Measurements from ENCODE around the gene DYNC2H1. TPM values are rescaled to one million over a fixed set of nuclear protein-coding genes. Genes with fewer than 3 reads are reported as not detected.

DYNC2H1 gene
- total RNA-seq, 1 experiment from 2014 or later: 17.2 TPM

- CTCF ChIA-PET: no interaction called here
These were observed 125.7 kb downstream of the DYNC2H1 start for GRCh38 chr11:103234974-103235373.

GRCh38 chr11:103241574-103241973 lies 132.3 kb downstream of the DYNC2H1 start:
- Mint-ChIP-seq H3K36me3 (no peaks in the 10 kb centered on the region), H3K27ac (no peak overlapping the region), H3K4me1 (no peaks in the 10 kb centered on the region), H3K9me3 (no peaks in the 10 kb centered on the region), H3K27me3 (ENCODE audit: low read depth) (no peaks in the 10 kb centered on the region), H3K4me3 (no peak overlapping the region)
- DNase-seq (ENCODE audit: low spot score) (no peak), ATAC-seq (no peak)
- ChIA-PET POLR2A (no interaction called here), CTCF (no interaction called here)
- TF ChIP-seq ZNF396 (CRISPR knock-in tag; IDR thresholded peaks at IDR 0.05; ENCODE audit: borderline replicate concordance) (no peak), MXD4 (CRISPR knock-in tag; IDR thresholded peaks at IDR 0.05; ENCODE audit: borderline replicate concordance) (no peak), JAZF1 (CRISPR knock-in tag; IDR thresholded peaks at IDR 0.05) (no peak), ZBTB21 (CRISPR knock-in tag; IDR thresholded peaks at IDR 0.05; ENCODE audit: borderline replicate concordance) (no peak), USF2 (CRISPR knock-in tag; IDR thresholded peaks at IDR 0.05) (no peak)

More at GRCh38 chr11:103234974-103235373, 125.7 kb downstream of the DYNC2H1 start:
- Mint-ChIP-seq H3K9me3 (no peaks in the 10 kb centered on the region), H3K36me3 (no peaks in the 10 kb centered on the region), H3K4me3 (no peak overlapping the region), H3K27me3 (ENCODE audit: low read depth) (no peaks in the 10 kb centered on the region), H3K4me1 (peaks cover 4% of the 10 kb centered on the region), H3K27ac (no peak overlapping the region)
- ATAC-seq (no peak), DNase-seq (ENCODE audit: low spot score) (no peak)
- POLR2A ChIA-PET: no interaction called here
- TF ChIP-seq JUN (CRISPR knock-in tag; IDR thresholded peaks at IDR 0.05) (no peak), SMAD4 (CRISPR knock-in tag; IDR thresholded peaks at IDR 0.05) (no peak), HMGXB4 (CRISPR knock-in tag; IDR thresholded peaks at IDR 0.05) (no peak), ATF1 (CRISPR knock-in tag; IDR thresholded peaks at IDR 0.05) (no peak), ZNF317 (CRISPR knock-in tag; IDR thresholded peaks at IDR 0.05; ENCODE audit: borderline replicate concordance, low read depth) (no peak), NFATC4 (CRISPR knock-in tag; IDR thresholded peaks at IDR 0.05) (no peak), EMX1 (CRISPR knock-in tag; IDR thresholded peaks at IDR 0.05) (no peak), IRF2 (CRISPR knock-in tag; IDR thresholded peaks at IDR 0.05; ENCODE audit: borderline replicate concordance, low read depth) (no peak), GRHL2 (CRISPR knock-in tag; IDR thresholded peaks at IDR 0.05; ENCODE audit: insufficient replicate concordance, severe bottlenecking) (no peak), KAT7 (CRISPR knock-in tag; IDR thresholded peaks at IDR 0.05; ENCODE audit: borderline replicate concordance) (no peak), ELF4 (CRISPR knock-in tag; IDR thresholded peaks at IDR 0.05; ENCODE audit: low read depth) (no peak), ZNF263 (CRISPR knock-in tag; IDR thresholded peaks at IDR 0.05; ENCODE audit: low read depth) (no peak), CBFB (CRISPR knock-in tag; IDR thresholded peaks at IDR 0.05; ENCODE audit: low read depth) (no peak), ARID4B (CRISPR knock-in tag; IDR thresholded peaks at IDR 0.05; ENCODE audit: borderline replicate concordance) (no peak), HMGA2 (CRISPR knock-in tag; IDR thresholded peaks at IDR 0.05) (no peak), ZNF219 (CRISPR knock-in tag; IDR thresholded peaks at IDR 0.05; ENCODE audit: borderline replicate concordance) (no peak)
- TF ChIP-seq, protein P1, sequence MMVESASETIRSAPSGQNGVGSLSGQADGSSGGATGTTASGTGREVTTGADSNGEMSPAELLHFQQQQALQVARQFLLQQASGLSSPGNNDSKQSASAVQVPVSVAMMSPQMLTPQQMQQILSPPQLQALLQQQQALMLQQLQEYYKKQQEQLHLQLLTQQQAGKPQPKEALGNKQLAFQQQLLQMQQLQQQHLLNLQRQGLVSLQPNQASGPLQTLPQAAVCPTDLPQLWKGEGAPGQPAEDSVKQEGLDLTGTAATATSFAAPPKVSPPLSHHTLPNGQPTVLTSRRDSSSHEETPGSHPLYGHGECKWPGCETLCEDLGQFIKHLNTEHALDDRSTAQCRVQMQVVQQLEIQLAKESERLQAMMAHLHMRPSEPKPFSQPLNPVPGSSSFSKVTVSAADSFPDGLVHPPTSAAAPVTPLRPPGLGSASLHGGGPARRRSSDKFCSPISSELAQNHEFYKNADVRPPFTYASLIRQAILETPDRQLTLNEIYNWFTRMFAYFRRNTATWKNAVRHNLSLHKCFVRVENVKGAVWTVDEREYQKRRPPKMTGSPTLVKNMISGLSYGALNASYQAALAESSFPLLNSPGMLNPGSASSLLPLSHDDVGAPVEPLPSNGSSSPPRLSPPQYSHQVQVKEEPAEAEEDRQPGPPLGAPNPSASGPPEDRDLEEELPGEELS (CRISPR knock-in tag; IDR thresholded peaks at IDR 0.05): no peak

Measured in WTC11 (cell line).